K562 (cell line): ENCODE results near the gene GALNS. TPM values are rescaled to one million over a fixed set of nuclear protein-coding genes. Genes with fewer than 3 reads are reported as not detected.
A peak's percentile ranks its signal among the peaks of the same experiment; 100 is the strongest.

Experiments
- ATAC-seq: fragments of 200-7000 bp; cut with Tn5 transposase; 3 replicates; pipeline ENCODE4 v1.9.1; 2020; ENCODE audit warnings: moderate library complexity
- BruUV-seq: library from RNA; stranded (reverse); fragments of 400-500 nt; replicated peaks from 2 replicates; lab custom pipeline; 2021; lab: Mats Ljungman, UMichigan
- CTCF ChIA-PET: fragments of 300-600 bp; formaldehyde crosslinking; extraction: SDS; loops from one replicate; lab custom pipeline; 2021; ENCODE audit warnings: low intra/inter-chr PET ratio; lab: Yijun Ruan, JAX
- POLR2A ChIA-PET: fragments of 300-600, 350-650 bp; sonication (Branson Sonifier 250); formaldehyde crosslinking; extraction: SDS; loops from one replicate; lab custom pipeline; 2021; ENCODE audit warnings: antibody characterized with exemption, inconsistent platforms; lab: Yijun Ruan, JAX
- DNase-seq, 4 experiments: peaks; one replicate each; pipeline versions ENCODE4 v3.0.0 to v3.0.0-alpha.2; 2011 to 2018; ENCODE audit warnings: low spot score in 3 of 4, mixed read lengths in 3 of 4; ENCODE audit errors: extremely low read depth in 1 of 4
- FAIRE-seq: peaks from 2 replicates; lab custom pipeline; 2011; peaks lifted over from hg19 to GRCh38; lab: Jason Lieb, UNC
- H2AFZ ChIP-seq: 2 replicates; pipeline ENCODE4 v1.6.0; 2011; ENCODE audit warnings: low read depth, low read length, control low read depth, inconsistent platforms
- H3K27ac ChIP-seq: fragments of 200-600 bp; 3 replicates; pipeline ENCODE4 v1.8.0; 2011; ENCODE audit warnings: low read depth, mild to moderate bottlenecking, control low read depth, inconsistent platforms, low read length, moderate library complexity, mixed read lengths; ENCODE audit errors: extremely low read depth
- H3K27me3 ChIP-seq, 2 experiments: fragments of 300-600 bp in 1 of 2; 2 replicates in 1 of 2; 3 replicates in 1 of 2; pipeline versions ENCODE4 v1.6.0 to v1.8.0; 2011; ENCODE audit warnings: inconsistent platforms in 2 of 2, low read length in 2 of 2, mild to moderate bottlenecking in 1 of 2, mixed read lengths in 1 of 2, moderate library complexity in 1 of 2; ENCODE audit not compliant: control insufficient read depth in 2 of 2, insufficient read depth in 2 of 2
- H3K36me3 ChIP-seq: fragments of 300-600 bp; 3 replicates; pipeline ENCODE4 v1.8.0; 2011; ENCODE audit warnings: mild to moderate bottlenecking, low read length, inconsistent platforms; ENCODE audit not compliant: control insufficient read depth, insufficient read depth
- H3K4me1 ChIP-seq, 2 experiments: fragments of 200-600 bp in 1 of 2; replicated peaks in 1 of 2; 2 replicates in 1 of 2; 3 replicates in 1 of 2; pipeline versions ENCODE4 v1.5.1 to v1.8.0; 2011; ENCODE audit warnings: inconsistent platforms in 2 of 2, low read length in 2 of 2, mild to moderate bottlenecking in 1 of 2, mixed read lengths in 1 of 2, moderate library complexity in 1 of 2; ENCODE audit not compliant: control insufficient read depth in 2 of 2, insufficient read depth in 2 of 2
- H3K4me2 ChIP-seq: 2 replicates; pipeline ENCODE4 v1.6.1; 2011; ENCODE audit warnings: low read length, control low read depth, inconsistent platforms, mixed read lengths; ENCODE audit not compliant: insufficient read depth
- H3K4me3 ChIP-seq: fragments of 200-600 bp; sonication (generic), shearing (Covaris generic); 2 replicates; pipeline ENCODE4 v1.5.1; 2016; ENCODE audit warnings: control low read depth, inconsistent platforms
- H3K79me2 ChIP-seq: fragments of 200-600 bp; 3 replicates; pipeline ENCODE4 v1.8.0; 2011; ENCODE audit warnings: low read length, inconsistent platforms; ENCODE audit not compliant: control insufficient read depth, insufficient read depth
- H3K9ac ChIP-seq, 2 experiments: 2 replicates each; pipeline versions ENCODE4 v1.6.0 to v1.6.1; 2011; ENCODE audit warnings: low read depth in 2 of 2, low read length in 2 of 2, control low read depth in 1 of 2, inconsistent platforms in 1 of 2, mild to moderate bottlenecking in 1 of 2, mixed read lengths in 1 of 2; ENCODE audit not compliant: insufficient read depth in 1 of 2
- H3K9me1 ChIP-seq: one replicate; pipeline ENCODE4 v1.6.0; 2011; ENCODE audit warnings: inconsistent platforms, mild to moderate bottlenecking, low read length, moderate library complexity; ENCODE audit not compliant: control insufficient read depth, insufficient read depth
- H3K9me3 ChIP-seq: replicated peaks from 2 replicates; pipeline ENCODE4 v1.5.1; 2011; ENCODE audit warnings: low read depth, low read length, inconsistent platforms; ENCODE audit not compliant: control insufficient read depth, insufficient read depth
- H4K20me1 ChIP-seq: replicated peaks from 2 replicates; pipeline ENCODE4 v1.6.1; 2011; ENCODE audit warnings: low read length, inconsistent platforms, mixed read lengths; ENCODE audit not compliant: control insufficient read depth, insufficient read depth
- BCL6 ChIP-seq: fragments of 250-450 bp; sonication (Bioruptor Pico); IDR thresholded peaks from 2 replicates; pipeline ENCODE4 v1.4.0; 2020
- DNMT1 ChIP-seq: fragments of 450-650 bp; IDR thresholded peaks from 2 replicates; pipeline ENCODE4 v1.6.1; 2016; ENCODE audit warnings: antibody characterized with exemption, mild to moderate bottlenecking
- ELF4 ChIP-seq: fragments of 450-650 bp; formaldehyde crosslinking; IDR thresholded peaks from 2 replicates; pipeline ENCODE4 v1.4.0; 2022; ENCODE audit warnings: missing genetic modification characterization
- GABPB1 ChIP-seq: sonication (generic); formaldehyde crosslinking; IDR thresholded peaks from 2 replicates; pipeline ENCODE4 v1.8.0; 2022; ENCODE audit warnings: mild to moderate bottlenecking, missing genetic modification reagents
- GTF2E2 ChIP-seq: fragments of 200-800 bp; sonication (Bioruptor generic); IDR thresholded peaks from 2 replicates; pipeline ENCODE4 v1.6.1; 2016; ENCODE audit warnings: missing genetic modification characterization, missing compliant biosample characterization
- HDAC1 ChIP-seq, 2 experiments: fragments of 450-650 bp; IDR thresholded peaks; 2 replicates each; pipeline ENCODE4 v1.6.1; 2016 to 2017; ENCODE audit warnings: inconsistent platforms in 1 of 2, mild to moderate bottlenecking in 1 of 2, moderate library complexity in 1 of 2
- HDGF ChIP-seq: fragments of 450-650 bp; IDR thresholded peaks from 2 replicates; pipeline ENCODE4 v1.6.1; 2016
- KDM1A ChIP-seq, 2 experiments: fragments of 450-650 bp; IDR thresholded peaks; 2 replicates each; pipeline ENCODE4 v1.6.1; 2016; ENCODE audit warnings: mild to moderate bottlenecking in 2 of 2
- LARP7 ChIP-seq: fragments of 450-650 bp; IDR thresholded peaks from 2 replicates; pipeline ENCODE4 v1.6.1; 2016
- MCM3 ChIP-seq: fragments of 450-650 bp; IDR thresholded peaks from 2 replicates; pipeline ENCODE4 v1.6.1; 2016
- MCM7 ChIP-seq, 2 experiments: fragments of 450-650 bp; IDR thresholded peaks; 2 replicates each; pipeline ENCODE4 v1.6.1; 2016 to 2018
- NFIX ChIP-seq: fragments of 250-450 bp; sonication (Bioruptor Pico); IDR thresholded peaks from 2 replicates; pipeline ENCODE4 v1.4.0; 2020; ENCODE audit warnings: low read depth, mild to moderate bottlenecking, moderate library complexity
- SMARCA5 ChIP-seq: fragments of 450-650 bp; IDR thresholded peaks from 2 replicates; pipeline ENCODE4 v1.6.1; 2016
- TRIM24 ChIP-seq, 2 experiments: fragments of 450-650 bp; IDR thresholded peaks; 2 replicates each; pipeline ENCODE4 v1.6.1; 2016
- TSC22D4 ChIP-seq: fragments of 450-650 bp; IDR thresholded peaks from 2 replicates; pipeline ENCODE4 v1.6.1; 2016; ENCODE audit warnings: missing genetic modification characterization, missing biosample characterization, control low read depth
- U2AF1 ChIP-seq: fragments of 200-400 bp; formaldehyde crosslinking; optimal IDR thresholded peaks from 2 replicates; pipeline ENCODE3; 2017; ENCODE audit warnings: mild to moderate bottlenecking, low read depth, low read length, moderate library complexity
- ZFX ChIP-seq: sonication (generic); formaldehyde crosslinking; IDR thresholded peaks from 2 replicates; pipeline ENCODE4 v1.8.0; 2022; ENCODE audit warnings: mild to moderate bottlenecking, missing genetic modification reagents, moderate library complexity
- ZNF12 ChIP-seq: sonication (generic); formaldehyde crosslinking; IDR thresholded peaks from 2 replicates; pipeline ENCODE4 v1.4.0; 2020; ENCODE audit warnings: mild to moderate bottlenecking, missing genetic modification reagents
- ZNF133 ChIP-seq: fragments of 250-450 bp; sonication (Bioruptor Pico); IDR thresholded peaks from 2 replicates; pipeline ENCODE4 v1.4.0; 2020; ENCODE audit warnings: mild to moderate bottlenecking
- ZNF224 ChIP-seq: sonication (generic); formaldehyde crosslinking; IDR thresholded peaks from 2 replicates; pipeline ENCODE4 v1.8.0; 2022; ENCODE audit warnings: mild to moderate bottlenecking, missing genetic modification reagents
- ZNF347 ChIP-seq: fragments of 450-650 bp; formaldehyde crosslinking; IDR thresholded peaks from 2 replicates; pipeline ENCODE4 v1.4.0; 2020; ENCODE audit warnings: low read depth, mild to moderate bottlenecking, moderate library complexity
- ZNF707 ChIP-seq: fragments of 250-450 bp; sonication (Bioruptor Pico); conservative IDR thresholded peaks from 2 replicates; pipeline ENCODE4 v1.8.0; 2022; ENCODE audit warnings: inconsistent platforms, mild to moderate bottlenecking, moderate library complexity
- WGBS: fragments of 100-300 bp; shearing (Covaris generic); methylation state at CpG from one replicate; pipeline ENCODE4 v1.1.6; 2016; ENCODE audit warnings: low coverage, mixed read lengths; ENCODE audit not compliant: insufficient coverage; ENCODE audit errors: missing lambda C conversion rate; 5-methylcytosine and 5-hydroxymethylcytosine counted together
- in situ Hi-C: fragments of 300-500 bp; cut with MboI; formaldehyde crosslinking; loops from 4 replicates; pipeline ENCODE4 v1.15.0; 2018; ENCODE audit warnings: inconsistent platforms, mixed read lengths
- intact Hi-C: fragments of 100-400 bp; cut with micrococcal nuclease; formaldehyde crosslinking; loops from 2 replicates; pipeline ENCODE4 v1.14.2; 2022
- polyA plus RNA-seq, 8 experiments: library from polyadenylated mRNA; depleted of rRNA in 4 of 8; stranded (reverse) in 5 of 8; unstranded in 3 of 8; fragments of >200 nt; fragmentation: Nextera tagmentation in 2 of 8; fragmentation: Illumina TruSeq in 1 of 8; extraction: Ambion mirVana in 2 of 8; extraction: Trizol in 1 of 8; gene quantifications; 2 replicates each; pipeline versions ENCODE4 v1.2.1 to v1.2.3, GENCODE V29; 2011 to 2014; ENCODE audit warnings: inconsistent platforms in 1 of 8, missing spikeins in 1 of 8
- total RNA-seq, 7 experiments: library from RNA; depleted of rRNA in 6 of 7; stranded (reverse); fragments of >200 nt in 6 of 7; fragmentation: Illumina TruSeq in 2 of 7; extraction: Trizol in 2 of 7; gene quantifications; 2 replicates each; pipeline versions ENCODE4 v1.2.1 to v1.2.3, GENCODE V29; 2011 to 2021; ENCODE audit warnings: low replicate concordance in 1 of 7
- TF ChIP-seq, protein P1 (sequence below): fragments of 450-650 bp; formaldehyde crosslinking; IDR thresholded peaks from 2 replicates; pipeline ENCODE4 v1.4.0; 2022; ENCODE audit warnings: missing genetic modification characterization
- TF ChIP-seq, protein P2 (sequence below), 2 experiments: fragments of 450-650 bp; IDR thresholded peaks; 2 replicates each; pipeline ENCODE4 v1.6.1; 2016

GALNS gene
- total and polyA plus RNA-seq, 9 of the 15 experiments (the other 6 are each of a cell fraction or from before 2014, with no cell fraction given) = 0.38 to 13.2 (median 4.3) TPM

DNA sequence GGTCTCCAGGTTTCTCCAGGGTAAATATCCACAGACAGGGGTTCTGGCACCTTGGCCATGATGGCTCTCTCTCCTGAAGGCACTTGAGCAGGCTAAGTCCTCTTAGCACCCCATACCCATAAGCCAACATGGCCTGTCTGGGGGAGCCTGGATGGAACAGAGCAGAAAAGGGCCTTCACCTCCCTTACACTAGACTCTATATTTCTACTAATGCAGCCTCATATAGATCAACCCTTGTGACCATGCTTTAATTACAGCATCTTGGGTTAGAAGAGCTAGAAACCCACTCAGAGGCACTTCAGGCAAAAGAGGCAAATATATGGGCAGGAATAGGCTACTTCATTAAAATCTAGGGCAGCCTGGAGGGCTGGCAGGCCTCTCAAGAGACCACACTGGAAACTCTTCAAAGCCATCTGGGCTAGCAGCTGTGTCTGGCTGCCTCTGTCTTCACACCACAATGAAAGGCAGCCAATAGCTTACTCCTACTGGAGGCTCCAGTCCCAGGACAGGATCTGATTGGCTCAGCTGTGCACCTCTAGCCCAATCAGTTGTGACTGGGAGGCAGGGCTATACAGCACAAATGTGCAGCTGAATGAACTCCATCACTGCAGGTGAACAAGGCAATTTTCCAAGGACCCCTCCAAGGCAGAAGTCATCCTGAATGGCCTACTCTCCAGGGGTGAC is 57.8 kb downstream of the GALNS start (continued):
- TF ChIP-seq ZNF224 (no peak), ZFX (CRISPR knock-in tag) (no peak), BCL6 (CRISPR knock-in tag) (no peak), U2AF1 (no peak), ZNF707 (CRISPR knock-in tag) (no peak), ZNF12 (0 out of 2 replicates have a peak, but pooled peaks have one; percentile 16), ZNF133 (CRISPR knock-in tag) (no peak), GTF2E2 (no peak), ZNF347 (no peak)

DNA sequence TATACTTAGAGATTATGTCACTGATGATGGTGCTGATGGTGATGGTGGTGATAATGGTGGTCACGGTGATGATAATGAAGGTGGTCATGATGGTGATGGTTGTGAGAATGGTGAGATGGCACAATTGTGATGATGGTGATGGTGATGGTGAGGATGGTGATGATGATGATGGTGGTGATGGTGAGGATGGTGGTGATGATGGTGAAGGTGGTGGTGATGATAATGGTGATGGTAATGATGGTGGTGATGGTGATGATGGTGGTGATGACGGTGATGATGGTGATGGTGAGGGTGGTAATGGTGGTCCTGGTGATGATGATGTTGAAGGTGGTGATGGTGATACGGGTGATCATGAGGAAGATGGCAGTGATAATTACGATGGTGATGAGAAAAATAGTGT is 58.7 kb downstream of the GALNS start:
- Histone ChIP-seq H3K4me1 (peaks cover 29 to 45% of the 10 kb centered on the region in 2 experiments), H3K4me2 (no peak overlapping the region), H3K9me3 (no peaks in the 10 kb centered on the region; the same call in 1 of the 2 replicates), H3K36me3 (peaks cover 3% of the 10 kb centered on the region; the same call in 2 of the 3 replicates), H2AFZ (no peak overlapping the region), H4K20me1 (no peaks in the 10 kb centered on the region), H3K9me1 (no peaks in the 10 kb centered on the region), H3K79me2 (peaks cover 27% of the 10 kb centered on the region), H3K9ac (no peak overlapping the region), H3K4me3 (no peak overlapping the region), H3K27me3 (no peaks in the 10 kb centered on the region), H3K27ac (no peak overlapping the region)
- POLR2A ChIA-PET = interaction anchor here (0.6 to 1.6 kb wide), 2 partner anchors 17 to 147 kb away, joined by 4 read pairs; no protein-coding TSS in a partner anchor
- WGBS = 79% methylated on average over 4 of the region's 4 CpGs
- CTCF ChIA-PET = no interaction called here
- DNase-seq (no peak), FAIRE-seq (no peak), ATAC-seq (no peak)
- no TSS peak for BruUV-seq
- intact Hi-C loops = no loop called here
- in situ Hi-C loops = no loop called here
- TF ChIP-seq NFIX (CRISPR knock-in tag) (no peak), MCM7 (IDR thresholded peaks at IDR 0.05) (peak in 1 of 2 experiments; percentile 93; a peak in 2 of 4 replicates), HDGF (peak; percentile 90), KDM1A (IDR thresholded peaks at IDR 0.05) (peak; percentile 68 to 70), LARP7 (peak; percentile 90), MCM3 (peak; percentile 83), GABPB1 (CRISPR knock-in tag) (no peak), TRIM24 (IDR thresholded peaks at IDR 0.05) (0 out of 4 replicates have a peak, but pooled peaks of 1 of the 2 experiments have one; percentile 17), ELF4 (0 out of 2 replicates have a peak, but pooled peaks have one; percentile 47), TSC22D4 (peak; percentile 96), HDAC1 (IDR thresholded peaks at IDR 0.05) (peak in 1 of 2 experiments; percentile 79; a peak in 2 of 4 replicates), SMARCA5 (0 out of 2 replicates have a peak, but pooled peaks have one; percentile 42), DNMT1 (no peak)
- TF ChIP-seq, protein P1, sequence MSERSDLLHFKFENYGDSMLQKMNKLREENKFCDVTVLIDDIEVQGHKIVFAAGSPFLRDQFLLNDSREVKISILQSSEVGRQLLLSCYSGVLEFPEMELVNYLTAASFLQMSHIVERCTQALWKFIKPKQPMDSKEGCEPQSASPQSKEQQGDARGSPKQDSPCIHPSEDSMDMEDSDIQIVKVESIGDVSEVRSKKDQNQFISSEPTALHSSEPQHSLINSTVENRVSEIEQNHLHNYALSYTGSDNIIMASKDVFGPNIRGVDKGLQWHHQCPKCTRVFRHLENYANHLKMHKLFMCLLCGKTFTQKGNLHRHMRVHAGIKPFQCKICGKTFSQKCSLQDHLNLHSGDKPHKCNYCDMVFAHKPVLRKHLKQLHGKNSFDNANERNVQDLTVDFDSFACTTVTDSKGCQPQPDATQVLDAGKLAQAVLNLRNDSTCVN (CRISPR knock-in tag) = 0 out of 2 replicates have a peak, but pooled peaks have one; percentile 60
- TF ChIP-seq, protein P2, sequence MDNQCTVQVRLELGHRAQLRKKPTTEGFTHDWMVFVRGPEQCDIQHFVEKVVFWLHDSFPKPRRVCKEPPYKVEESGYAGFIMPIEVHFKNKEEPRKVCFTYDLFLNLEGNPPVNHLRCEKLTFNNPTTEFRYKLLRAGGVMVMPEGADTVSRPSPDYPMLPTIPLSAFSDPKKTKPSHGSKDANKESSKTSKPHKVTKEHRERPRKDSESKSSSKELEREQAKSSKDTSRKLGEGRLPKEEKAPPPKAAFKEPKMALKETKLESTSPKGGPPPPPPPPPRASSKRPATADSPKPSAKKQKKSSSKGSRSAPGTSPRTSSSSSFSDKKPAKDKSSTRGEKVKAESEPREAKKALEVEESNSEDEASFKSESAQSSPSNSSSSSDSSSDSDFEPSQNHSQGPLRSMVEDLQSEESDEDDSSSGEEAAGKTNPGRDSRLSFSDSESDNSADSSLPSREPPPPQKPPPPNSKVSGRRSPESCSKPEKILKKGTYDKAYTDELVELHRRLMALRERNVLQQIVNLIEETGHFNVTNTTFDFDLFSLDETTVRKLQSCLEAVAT (IDR thresholded peaks at IDR 0.05) = peak in 1 of 2 experiments; percentile 50; a peak in 1 of 4 replicates
